NCI-H446 treated with DMSO at 0.1 percent for 48 hours (cell line): ENCODE measurements around the gene MYLK2.
A peak's percentile ranks its signal among the peaks of the same experiment; 100 is the strongest.

ENCODE experiments used
- DNase-seq: peaks from one replicate; lab custom pipeline; 2025; lab: John Stamatoyannopoulos, UW

MYLK2 gene

GRCh38 chr20:31853481-31853880 is 34.3 kb downstream of the MYLK2 start:
- DNase-seq, result no peak

- DNase-seq, result no peak
These were observed 37.4 kb downstream of the MYLK2 start for GRCh38 chr20:31856516-31856915.

GRCh38 chr20:31857861-31858759 is 39.0 kb downstream of the MYLK2 start:
- DNase-seq, result no peak

GRCh38 chr20:31858760-31859083 is 39.6 kb downstream of the MYLK2 start:
- DNase-seq, result no peak

GRCh38 chr20:31859266-31859997 is 40.3 kb downstream of the MYLK2 start:
- no peak for DNase-seq

- DNase-seq, result no peak
These were observed 40.8 kb downstream of the MYLK2 start for GRCh38 chr20:31859998-31860380.

GRCh38 chr20:31860390-31861134 is 41.4 kb downstream of the MYLK2 start:
- no peak for DNase-seq

GRCh38 chr20:31861135-31861384 is 41.9 kb downstream of the MYLK2 start:
- no peak for DNase-seq

- DNase-seq, result peak; percentile 15
These were observed 42.4 kb downstream of the MYLK2 start for GRCh38 chr20:31861385-31862156.

- DNase-seq, result no peak
These were observed 43.0 kb downstream of the MYLK2 start for GRCh38 chr20:31862157-31862470.

GRCh38 chr20:31862506-31862905 is 43.4 kb downstream of the MYLK2 start:
- DNase-seq, result no peak

GRCh38 chr20:31863296-31864085 is 44.3 kb downstream of the MYLK2 start:
- DNase-seq, result no peak

GRCh38 chr20:31864521-31865400 is 45.6 kb downstream of the MYLK2 start:
- DNase-seq, result no peak

GRCh38 chr20:31866221-31866620 is 47.1 kb downstream of the MYLK2 start:
- no peak for DNase-seq

- no peak for DNase-seq
These were observed 49.9 kb downstream of the MYLK2 start for GRCh38 chr20:31868853-31869672.

GRCh38 chr20:31869673-31869941 is 50.5 kb downstream of the MYLK2 start:
- no peak for DNase-seq

- no peak for DNase-seq
These were observed 51.0 kb downstream of the MYLK2 start, which contains the start of the genes DUSP15 and TTLL9 for GRCh38 chr20:31869942-31870725. DUSP15 (minus strand) TSS chr20:31870527; CDS start chr20:31870337, 190 bp downstream. TTLL9 (plus strand) TSS chr20:31870634; CDS start chr20:31871127, 493 bp downstream.

GRCh38 chr20:31870726-31871617 is 51.8 kb downstream of the MYLK2 start:
- DNase-seq, result no peak
